RWPE2 (cell line): ENCODE measurements around the gene TRIM72.
A peak's percentile ranks its signal among the peaks of the same experiment; 100 is the strongest.
"Not testable (repeated sequence)": the region's sequence is repeated elsewhere in the genome, so short reads cannot be mapped to it uniquely, and the experiment has no call there.

Experiments
- ATAC-seq: fragments of 200-7000 bp; cut with Tn5 transposase; 3 replicates; pipeline ENCODE4 v1.9.1; 2021; ENCODE audit warnings: low read depth
- DNase-seq: peaks from one replicate; pipeline ENCODE4 v3.0.0-alpha.2; 2020; ENCODE audit warnings: low spot score
- H3K27ac ChIP-seq: fragments of 450-650 bp; 2 replicates; pipeline ENCODE4 v1.5.1; 2017; ENCODE audit warnings: mild to moderate bottlenecking; ENCODE audit not compliant: poor library complexity, severe bottlenecking
- H3K27me3 ChIP-seq: fragments of 250-450 bp; sonication (Bioruptor Pico); 2 replicates; pipeline ENCODE4 v1.5.1; 2021; ENCODE audit warnings: mild to moderate bottlenecking, moderate library complexity; ENCODE audit not compliant: insufficient read depth, poor library complexity, severe bottlenecking
- H3K36me3 ChIP-seq: fragments of 250-450 bp; sonication (Bioruptor Pico); 2 replicates; pipeline ENCODE4 v1.5.1; 2020; ENCODE audit warnings: low read depth, mild to moderate bottlenecking, moderate library complexity
- H3K4me1 ChIP-seq: fragments of 250-450 bp; sonication (Bioruptor Pico); 2 replicates; pipeline ENCODE4 v1.5.1; 2021; ENCODE audit warnings: mild to moderate bottlenecking, moderate library complexity; ENCODE audit not compliant: insufficient read depth, poor library complexity, severe bottlenecking
- H3K4me3 ChIP-seq: fragments of 250-450 bp; sonication (Bioruptor Pico); 2 replicates; pipeline ENCODE4 v1.5.1; 2021; ENCODE audit warnings: mild to moderate bottlenecking, moderate library complexity; ENCODE audit not compliant: severe bottlenecking
- H3K9me3 ChIP-seq: fragments of 250-450 bp; sonication (Bioruptor Pico); 2 replicates; pipeline ENCODE4 v1.5.1; 2021; ENCODE audit warnings: mild to moderate bottlenecking, moderate library complexity; ENCODE audit not compliant: severe bottlenecking
- CTCF ChIP-seq: fragments of 450-650 bp; IDR thresholded peaks from one replicate; pipeline ENCODE4 v1.5.1; 2017; ENCODE audit warnings: mild to moderate bottlenecking, moderate library complexity; ENCODE audit not compliant: poor library complexity, severe bottlenecking

Gene TRIM72

GRCh38 chr16:31213877-31214707 lies at the start of gene TRIM72:
Gene TRIM72, plus strand, starts transcription at chr16:31214119. Its CDS starts 620 bp downstream, at chr16:31214739.
- H3K36me3 ChIP-seq: no peaks in the 10 kb centered on the region
- H3K9me3 ChIP-seq: no peaks in the 10 kb centered on the region
- H3K4me3 ChIP-seq: no peak within 1 kb of the TSS
- ATAC-seq (no peak), DNase-seq (no peak)
- no peaks in the 10 kb centered on the region for H3K4me1 ChIP-seq
- no peak for TF ChIP-seq CTCF
- H3K27me3 ChIP-seq: peaks cover 30% of the 10 kb centered on the region
- H3K27ac ChIP-seq: no peak within 1 kb of the TSS

GRCh38 chr16:31167315-31167714 lies 46.6 kb upstream of the TRIM72 start:
- Histone ChIP-seq H3K27me3 (no peaks in the 10 kb centered on the region), H3K36me3 (no peaks in the 10 kb centered on the region), H3K4me3 (no peak overlapping the region), H3K27ac (no peak overlapping the region), H3K4me1 (no peaks in the 10 kb centered on the region), H3K9me3 (no peaks in the 10 kb centered on the region)
- no peak for TF ChIP-seq CTCF
- ATAC-seq (no peak), DNase-seq (no peak)

GRCh38 chr16:31168848-31169247 lies 45.1 kb upstream of the TRIM72 start:
- no peak for DNase-seq
- no peaks in the 10 kb centered on the region for H3K9me3 ChIP-seq
- no peak overlapping the region for H3K4me3 ChIP-seq
- no peaks in the 10 kb centered on the region for H3K36me3 ChIP-seq
- no peak for TF ChIP-seq CTCF
- no peaks in the 10 kb centered on the region for H3K27me3 ChIP-seq
- ATAC-seq: peak; percentile 64; the same call in 2 of the 3 replicates
- H3K27ac ChIP-seq: no peak overlapping the region
- no peaks in the 10 kb centered on the region for H3K4me1 ChIP-seq

- ATAC-seq, H3K27ac ChIP-seq, H3K4me1 ChIP-seq, H3K27me3 ChIP-seq, DNase-seq, H3K4me3 ChIP-seq, H3K9me3 ChIP-seq, H3K36me3 ChIP-seq: not testable (repeated sequence)
These were observed 43.9 kb upstream of the TRIM72 start for GRCh38 chr16:31170048-31170447.

- no peak for TF ChIP-seq CTCF
- Histone ChIP-seq H3K4me3 (no peak overlapping the region), H3K4me1 (no peaks in the 10 kb centered on the region), H3K27ac (no peak overlapping the region), H3K9me3 (no peaks in the 10 kb centered on the region), H3K27me3 (no peaks in the 10 kb centered on the region), H3K36me3 (peaks cover 15% of the 10 kb centered on the region)
- DNase-seq (no peak), ATAC-seq (no peak)
These were observed 36.8 kb upstream of the TRIM72 start for GRCh38 chr16:31177136-31177535.
